Uterus (tissue), 2 donors: ENCODE data around the gene KCNG2.

Source experiments
- CTCF ChIP-seq, 4 experiments: fragments of 200-600 bp in 2 of 4; fragments of 450-650 bp in 2 of 4; sonication (generic) in 2 of 4; IDR thresholded peaks; one replicate each; pipeline ENCODE4 v1.5.1; 2016 to 2019; ENCODE audit warnings: antibody characterized with exemption in 4 of 4, mild to moderate bottlenecking in 2 of 4, moderate library complexity in 1 of 4
- POLR2A ChIP-seq, 2 donors: fragments of 450-650 bp; IDR thresholded peaks; one replicate each; pipeline ENCODE4 v1.6.1; 2016; ENCODE audit warnings: antibody characterized with exemption in 2 of 2, mild to moderate bottlenecking in 1 of 2, moderate library complexity in 1 of 2

GRCh38 chr18:79889569-79889968, 91.8 kb downstream of the KCNG2 start:
- TF ChIP-seq POLR2A (IDR thresholded peaks at IDR 0.05) (no peak), CTCF (IDR thresholded peaks at IDR 0.05) (no peak)
